Stimulated activated memory B cell treated with anti-CD40 and anti-IgM and Interleukin-4, amounts not matched to agents 10 μg/mL and 1 μg/mL and 100 μg/mL, for 72 hours (primary cell): Measurements from ENCODE around the gene NBEAL2.

Source experiments
- ATAC-seq: fragments of 150-1000 bp; cut with Tn5 transposase; 2 replicates; pipeline ENCODE4 v1.10.0; 2021
- H3K27ac Mint-ChIP-seq: one replicate; pipeline ENCODE4 v1.8.0; 2022; ENCODE audit warnings: mild to moderate bottlenecking, mixed read lengths
- H3K27me3 Mint-ChIP-seq: one replicate; pipeline ENCODE4 v1.8.0; 2022; ENCODE audit warnings: mixed read lengths
- H3K36me3 Mint-ChIP-seq: one replicate; pipeline ENCODE4 v1.8.0; 2022; ENCODE audit warnings: mixed read lengths
- H3K4me1 Mint-ChIP-seq: one replicate; pipeline ENCODE4 v1.8.0; 2022; ENCODE audit warnings: mixed read lengths
- H3K4me3 Mint-ChIP-seq: one replicate; pipeline ENCODE4 v1.8.0; 2022; ENCODE audit warnings: mild to moderate bottlenecking, moderate library complexity, mixed read lengths
- H3K9me3 Mint-ChIP-seq: one replicate; pipeline ENCODE4 v1.8.0; 2022; ENCODE audit warnings: mixed read lengths

The NBEAL2 gene, protein sequence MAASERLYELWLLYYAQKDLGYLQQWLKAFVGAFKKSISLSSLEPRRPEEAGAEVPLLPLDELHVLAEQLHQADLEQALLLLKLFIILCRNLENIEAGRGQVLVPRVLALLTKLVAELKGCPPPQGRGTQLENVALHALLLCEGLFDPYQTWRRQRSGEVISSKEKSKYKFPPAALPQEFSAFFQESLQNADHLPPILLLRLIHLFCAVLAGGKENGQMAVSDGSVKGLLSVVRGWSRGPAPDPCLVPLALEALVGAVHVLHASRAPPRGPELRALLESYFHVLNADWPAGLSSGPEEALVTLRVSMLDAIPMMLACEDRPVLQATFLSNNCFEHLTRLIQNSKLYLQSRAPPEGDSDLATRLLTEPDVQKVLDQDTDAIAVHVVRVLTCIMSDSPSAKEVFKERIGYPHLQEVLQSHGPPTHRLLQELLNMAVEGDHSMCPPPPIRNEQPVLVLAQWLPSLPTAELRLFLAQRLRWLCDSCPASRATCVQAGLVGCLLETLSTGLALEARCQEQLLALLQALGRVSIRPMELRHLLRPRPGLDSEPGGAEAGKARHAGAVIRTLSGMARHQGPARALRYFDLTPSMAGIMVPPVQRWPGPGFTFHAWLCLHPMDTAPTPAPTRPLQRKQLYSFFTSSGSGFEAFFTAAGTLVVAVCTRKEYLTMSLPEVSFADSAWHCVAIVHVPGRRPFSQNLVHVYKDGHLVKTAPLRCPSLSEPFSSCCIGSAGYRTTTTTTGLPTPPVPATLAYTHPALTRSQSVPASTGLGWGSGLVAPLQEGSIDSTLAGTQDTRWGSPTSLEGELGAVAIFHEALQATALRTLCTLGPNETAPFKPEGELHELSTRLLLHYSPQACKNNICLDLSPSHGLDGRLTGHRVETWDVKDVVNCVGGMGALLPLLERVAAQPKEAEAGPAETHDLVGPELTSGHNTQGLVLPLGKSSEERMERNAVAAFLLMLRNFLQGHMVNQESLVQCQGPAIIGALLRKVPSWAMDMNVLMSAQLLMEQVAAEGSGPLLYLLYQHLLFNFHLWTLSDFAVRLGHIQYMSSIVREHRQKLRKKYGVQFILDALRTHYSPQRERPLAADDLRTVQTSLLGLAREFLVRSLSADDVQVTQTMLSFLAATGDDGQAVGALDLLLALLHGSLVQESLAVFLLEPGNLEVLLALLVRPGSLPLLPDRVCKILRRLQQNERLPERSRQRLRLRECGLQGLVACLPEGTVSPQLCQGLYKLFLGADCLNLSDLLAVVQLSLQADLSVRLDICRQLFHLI (N-terminal part only)

DNA sequence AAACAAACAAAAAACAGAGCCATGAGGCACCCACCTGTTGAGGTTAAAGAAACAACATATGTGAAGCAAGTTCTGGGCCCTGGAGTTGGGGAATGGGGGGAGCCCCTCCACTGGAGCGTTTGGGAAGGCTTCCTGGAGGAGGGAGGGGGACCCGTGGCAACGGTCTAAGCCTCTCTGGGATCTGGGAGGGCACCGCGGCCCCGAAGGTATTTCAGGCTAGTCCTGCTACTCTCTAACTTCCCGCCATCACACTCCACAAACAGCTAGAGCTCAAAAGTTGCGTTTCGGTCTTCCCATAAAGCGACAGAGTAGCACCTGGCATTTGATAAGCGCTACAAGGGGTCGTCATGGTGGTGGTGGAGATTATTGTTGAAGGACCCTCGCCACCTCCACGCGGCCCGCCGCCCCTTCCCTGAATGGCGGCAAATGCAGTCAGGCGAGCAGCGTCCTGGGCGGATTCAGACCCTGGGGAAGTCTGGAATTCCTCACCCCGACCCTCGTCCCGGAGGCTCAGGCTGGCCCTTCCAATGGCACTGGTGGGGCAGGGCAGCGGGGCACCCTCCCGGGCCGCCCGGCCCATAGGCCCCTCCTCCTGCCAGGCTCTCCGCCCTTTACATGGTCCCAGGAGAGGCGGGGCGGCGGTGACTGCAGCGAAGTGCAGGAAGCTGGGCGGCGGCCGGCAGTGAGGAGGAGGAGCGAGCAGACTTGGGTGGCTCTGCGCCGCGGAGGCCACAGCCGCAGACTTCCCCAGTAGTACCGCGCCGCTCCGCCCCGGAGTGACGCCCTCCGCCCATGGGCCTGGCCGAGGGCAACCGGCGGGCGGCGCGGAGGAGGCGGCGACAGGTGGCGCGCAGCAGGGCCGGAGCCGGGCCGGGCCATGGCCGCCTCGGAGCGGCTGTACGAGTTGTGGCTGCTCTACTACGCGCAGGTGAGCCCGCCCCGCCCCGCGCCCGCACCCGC is at the start of gene NBEAL2:
TSS of gene NBEAL2 (plus strand) at position 682 of the 960 bp plus-strand sequence. CDS start at position 878, 196 bp downstream.
- Mint-ChIP-seq H3K36me3 (peaks cover 10% of the 10 kb centered on the region), H3K27me3 (no peaks in the 10 kb centered on the region), H3K9me3 (no peaks in the 10 kb centered on the region), H3K4me1 (peaks cover 64% of the 10 kb centered on the region), H3K27ac (peak within 1 kb of the TSS; percentile 98), H3K4me3 (peak within 1 kb of the TSS; percentile 89)
- ATAC-seq, result peak; percentile 90

DNA sequence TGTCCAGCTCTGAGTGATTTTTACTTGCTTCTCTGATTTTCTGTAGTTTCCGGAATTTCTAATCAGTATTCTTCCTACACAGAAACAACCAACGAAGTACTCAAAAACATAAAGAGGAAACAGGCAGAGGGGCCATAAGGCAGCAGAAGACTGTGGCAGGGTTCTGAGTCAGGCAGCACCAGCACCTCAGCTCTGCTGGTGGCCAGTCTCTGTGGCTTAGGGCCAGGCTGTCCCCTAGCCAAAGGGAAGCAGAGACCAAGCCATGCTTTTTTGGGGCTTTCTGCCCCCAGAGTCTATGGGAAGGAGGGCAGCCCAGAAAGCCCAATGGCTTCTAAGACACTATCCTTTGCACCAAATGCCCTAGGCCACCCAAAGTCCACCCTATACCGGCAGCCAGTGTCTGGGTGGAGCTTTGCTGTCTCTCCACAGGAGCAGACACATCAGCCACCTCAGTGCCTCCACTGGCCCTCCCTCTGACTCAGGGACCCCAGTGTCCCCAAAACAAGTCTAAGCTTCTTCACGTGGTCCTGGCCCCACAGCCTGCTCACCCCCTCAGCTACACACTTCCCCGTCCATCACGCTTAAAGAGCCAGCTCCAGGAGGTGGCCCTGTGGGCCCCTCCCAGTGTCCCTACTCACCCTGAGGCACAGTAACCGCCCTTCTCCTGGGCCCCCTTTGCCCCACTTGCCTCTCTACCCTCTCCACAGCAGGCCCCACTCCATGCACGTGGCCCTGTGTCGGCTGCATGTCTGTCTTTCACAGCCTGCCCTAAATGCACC is 49.1 kb upstream of the NBEAL2 start:
- peaks cover 34% of the 10 kb centered on the region for H3K36me3 Mint-ChIP-seq
- ATAC-seq, result no peak
- peak overlapping the region; percentile 7 for H3K4me3 Mint-ChIP-seq
- no peaks in the 10 kb centered on the region for H3K27me3 Mint-ChIP-seq
- peaks cover 98% of the 10 kb centered on the region for H3K4me1 Mint-ChIP-seq
- H3K27ac Mint-ChIP-seq, result peak overlapping the region; percentile 86
- H3K9me3 Mint-ChIP-seq, result peaks cover 7% of the 10 kb centered on the region

DNA sequence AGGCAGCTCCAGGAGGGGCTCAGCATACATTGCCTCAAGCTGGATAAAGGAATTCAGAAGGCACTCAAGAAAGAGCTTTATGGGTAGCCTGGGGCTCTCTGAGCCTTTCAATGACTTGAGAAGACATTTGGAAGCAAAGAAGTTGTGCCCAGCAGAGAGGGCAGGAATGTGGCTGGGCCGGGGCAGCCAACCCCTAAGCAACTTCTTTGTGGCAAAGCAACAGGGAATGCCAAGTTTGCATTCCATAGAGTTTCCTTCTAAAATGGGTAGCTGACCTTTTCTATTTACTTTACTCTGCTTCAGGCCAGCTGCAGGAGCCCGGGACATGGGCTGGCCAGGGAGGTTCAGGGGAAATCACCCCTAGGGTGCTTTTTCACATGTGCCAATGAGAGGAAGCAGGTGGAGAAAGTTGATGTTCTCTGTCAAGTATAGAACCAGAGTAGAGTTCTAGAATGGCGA is 48.5 kb upstream of the NBEAL2 start:
- Mint-ChIP-seq H3K4me1 (peaks cover 98% of the 10 kb centered on the region), H3K4me3 (peak overlapping the region; percentile 7), H3K9me3 (peaks cover 7% of the 10 kb centered on the region), H3K27ac (peak overlapping the region; percentile 86), H3K27me3 (no peaks in the 10 kb centered on the region), H3K36me3 (peaks cover 34% of the 10 kb centered on the region)
- ATAC-seq, result no peak

DNA sequence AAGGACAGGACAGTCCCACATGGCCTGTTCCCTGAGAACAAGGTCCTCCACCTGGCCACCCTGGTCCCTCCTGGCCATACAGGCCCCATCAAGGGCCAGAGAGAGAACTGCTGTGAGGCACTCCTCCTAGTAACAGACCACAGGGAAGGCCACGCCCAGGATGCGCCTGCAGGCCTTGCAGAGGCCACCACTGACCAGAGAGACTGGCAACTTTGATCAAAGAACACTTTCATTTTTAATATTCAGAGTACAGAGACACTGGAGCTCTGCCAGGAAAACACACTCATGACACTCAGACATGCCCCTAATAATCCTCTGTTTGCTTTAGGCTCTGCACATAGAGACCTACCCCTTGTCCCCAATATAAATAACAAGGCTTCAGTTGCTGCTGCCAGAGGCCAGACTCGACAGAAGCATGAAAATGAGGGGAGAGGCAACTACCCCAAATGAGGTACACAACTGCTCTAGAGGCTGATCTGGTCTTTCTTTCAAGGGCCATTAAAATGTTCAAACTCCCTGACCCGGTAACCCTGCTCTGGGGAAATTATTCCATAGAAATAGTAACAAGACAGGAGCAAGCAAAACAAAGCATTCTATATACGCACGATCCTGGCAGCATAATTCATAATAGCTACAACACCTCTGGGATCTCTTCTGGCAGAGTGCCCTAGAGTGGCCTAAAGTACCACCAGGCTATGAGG is 47.7 kb upstream of the NBEAL2 start:
- H3K27ac Mint-ChIP-seq, result peak overlapping the region; percentile 86
- H3K4me3 Mint-ChIP-seq, result peak overlapping the region; percentile 47
- H3K4me1 Mint-ChIP-seq, result peaks cover 98% of the 10 kb centered on the region
- H3K36me3 Mint-ChIP-seq, result peaks cover 40% of the 10 kb centered on the region
- H3K9me3 Mint-ChIP-seq, result peaks cover 7% of the 10 kb centered on the region
- H3K27me3 Mint-ChIP-seq, result no peaks in the 10 kb centered on the region
- ATAC-seq, result no peak

DNA sequence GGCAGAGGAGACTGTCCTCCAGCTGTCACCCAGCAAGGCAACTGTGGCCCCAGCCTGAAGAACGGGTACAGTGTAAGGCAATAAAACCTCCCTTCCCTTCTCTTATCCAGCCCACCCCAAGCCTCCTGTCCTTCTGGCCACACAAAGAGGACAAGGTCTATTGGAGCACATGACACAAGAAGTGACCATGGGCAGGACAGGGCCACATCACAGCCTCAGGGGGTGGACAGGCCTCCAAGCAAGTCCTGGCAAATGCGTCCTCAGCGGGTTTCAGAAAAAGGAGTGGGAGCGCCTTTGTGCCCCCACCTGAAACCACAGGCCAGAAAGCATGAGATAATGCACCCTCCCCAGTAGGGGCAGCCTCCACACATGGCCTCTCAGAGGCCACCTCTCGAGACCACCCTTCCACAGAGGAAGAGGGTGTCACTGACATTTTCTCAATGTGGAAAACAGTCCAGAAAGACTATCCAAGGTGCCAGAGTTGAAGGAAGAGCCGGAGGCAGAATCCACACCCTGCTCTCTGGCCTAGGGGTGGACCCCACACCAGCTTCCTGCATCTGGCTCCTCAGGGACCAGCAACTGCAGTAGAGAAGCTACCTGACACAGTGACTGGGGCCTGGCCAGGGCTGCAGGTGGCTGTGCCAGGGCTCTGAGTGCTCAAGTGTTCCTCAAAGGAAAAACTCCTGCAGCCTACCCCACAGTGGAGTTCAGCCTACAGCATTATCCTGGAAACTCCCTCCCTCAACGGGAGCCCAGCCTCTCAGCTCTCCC is 46.8 kb upstream of the NBEAL2 start:
- ATAC-seq, result no peak
- H3K27me3 Mint-ChIP-seq, result no peaks in the 10 kb centered on the region
- peaks cover 43% of the 10 kb centered on the region for H3K36me3 Mint-ChIP-seq
- H3K27ac Mint-ChIP-seq, result peak overlapping the region; percentile 86
- H3K4me1 Mint-ChIP-seq, result peaks cover 94% of the 10 kb centered on the region
- H3K4me3 Mint-ChIP-seq, result no peak overlapping the region
- peaks cover 7% of the 10 kb centered on the region for H3K9me3 Mint-ChIP-seq

DNA sequence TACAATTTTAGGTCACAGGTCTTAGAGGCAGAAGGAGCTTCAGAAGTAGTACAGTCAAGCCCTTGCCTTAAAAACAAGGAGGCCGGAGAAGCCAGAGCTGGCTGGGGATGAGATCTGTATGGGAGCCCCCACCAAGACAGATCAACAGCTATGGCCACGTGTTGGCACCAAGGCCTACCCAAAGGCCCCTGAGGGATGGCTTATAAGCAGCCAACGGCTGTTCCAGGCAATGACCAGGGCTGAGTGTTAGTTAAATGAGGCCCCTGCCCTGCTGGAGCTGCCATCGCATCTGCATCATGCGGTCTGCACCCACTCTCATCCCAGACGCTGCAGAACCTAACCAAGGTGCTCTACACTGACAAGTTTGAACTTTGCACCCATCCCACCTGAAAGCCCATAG is 46.2 kb upstream of the NBEAL2 start:
- Mint-ChIP-seq H3K27me3 (no peaks in the 10 kb centered on the region), H3K4me3 (no peak overlapping the region), H3K27ac (peak overlapping the region; percentile 86), H3K4me1 (peaks cover 95% of the 10 kb centered on the region), H3K9me3 (peaks cover 7% of the 10 kb centered on the region), H3K36me3 (peaks cover 46% of the 10 kb centered on the region)
- ATAC-seq, result no peak

DNA sequence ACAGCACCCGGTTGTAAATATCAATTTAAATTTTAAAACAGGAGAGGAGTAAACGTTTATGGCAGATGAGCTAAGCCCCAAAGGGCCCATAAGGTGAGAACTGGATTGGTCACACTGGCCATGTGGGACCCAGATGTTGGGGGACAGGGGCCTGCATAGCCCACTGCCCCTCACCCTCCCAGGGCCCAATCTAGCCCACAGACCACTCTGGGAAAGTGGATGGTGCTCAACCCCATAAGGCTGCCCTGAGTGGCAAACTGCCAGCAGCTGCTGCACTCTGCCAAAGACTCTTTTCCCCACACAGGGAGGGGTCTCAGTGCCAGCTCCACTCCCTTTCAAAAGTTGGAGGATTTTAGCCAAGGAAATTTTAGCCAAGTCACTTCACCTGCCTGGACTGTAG is 45.4 kb upstream of the NBEAL2 start:
- no peak overlapping the region for H3K4me3 Mint-ChIP-seq
- peaks cover 94% of the 10 kb centered on the region for H3K4me1 Mint-ChIP-seq
- H3K27ac Mint-ChIP-seq, result peak overlapping the region; percentile 86
- peaks cover 2% of the 10 kb centered on the region for H3K9me3 Mint-ChIP-seq
- H3K27me3 Mint-ChIP-seq, result no peaks in the 10 kb centered on the region
- no peak for ATAC-seq
- H3K36me3 Mint-ChIP-seq, result peaks cover 44% of the 10 kb centered on the region

DNA sequence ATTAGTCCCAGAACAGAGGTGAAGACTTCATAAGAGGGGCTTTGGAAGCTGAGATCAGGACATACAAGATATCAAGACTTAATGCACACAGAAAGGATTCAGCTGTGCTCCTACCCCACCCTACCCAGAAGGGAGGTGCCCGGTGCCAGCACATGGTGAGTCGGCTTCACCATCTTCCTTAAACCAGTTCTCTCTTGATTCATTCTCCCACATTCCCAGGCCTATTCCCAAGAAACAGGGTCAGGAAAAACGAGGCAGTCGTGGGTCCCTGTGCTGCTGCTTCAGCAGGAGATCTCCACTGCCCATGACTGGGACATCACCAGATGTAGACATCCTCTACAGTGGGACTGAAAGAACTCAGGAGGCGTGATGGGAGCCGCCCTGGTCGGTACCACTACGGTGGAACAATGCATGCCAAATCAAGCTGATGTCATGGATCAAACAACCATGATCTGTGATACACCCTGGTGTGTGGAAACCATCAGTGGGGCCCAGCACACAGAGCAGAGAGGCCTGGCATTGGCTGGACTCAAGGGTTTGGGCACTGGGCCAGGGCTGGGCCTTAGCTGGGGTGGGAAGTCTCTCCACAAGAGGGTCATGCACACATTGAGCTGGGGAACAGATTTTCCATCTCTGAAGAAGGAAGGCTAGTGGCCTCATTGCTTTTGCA is 44.8 kb upstream of the NBEAL2 start:
- H3K36me3 Mint-ChIP-seq, result peaks cover 44% of the 10 kb centered on the region

DNA sequence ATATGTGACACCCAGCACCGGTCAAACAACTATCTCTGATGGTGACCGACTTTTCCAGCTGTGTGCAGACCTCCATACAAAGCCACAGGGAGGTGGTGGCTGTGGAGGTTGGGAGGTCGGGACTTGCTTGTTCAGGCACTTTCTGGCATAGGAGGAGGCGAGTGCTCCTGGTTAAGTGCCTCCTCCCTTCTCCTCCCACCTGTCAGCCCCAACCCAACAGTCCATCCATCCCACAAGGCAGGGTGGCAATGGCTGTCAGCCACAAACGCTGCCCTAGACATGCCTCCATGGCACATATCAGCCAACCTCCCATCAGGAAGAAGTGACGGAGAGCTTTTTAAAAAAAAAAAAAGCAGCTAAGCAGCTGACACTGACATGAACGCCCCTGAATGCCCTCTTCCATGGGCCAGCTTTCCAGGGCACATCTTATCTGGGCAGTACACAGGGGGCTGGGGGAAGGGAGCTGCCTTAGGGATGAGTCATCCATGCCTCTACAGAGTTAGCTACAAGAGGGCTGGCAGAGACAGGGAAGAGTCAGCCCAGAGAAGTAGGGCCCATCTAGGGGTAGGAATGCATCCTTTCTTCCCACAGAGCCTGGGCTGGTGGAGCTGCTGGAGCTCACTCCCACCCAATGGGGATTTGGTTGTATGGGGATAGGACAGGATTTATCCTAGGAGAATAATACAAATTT is 44.2 kb upstream of the NBEAL2 start:
- Mint-ChIP-seq H3K9me3 (no peaks in the 10 kb centered on the region), H3K27me3 (no peaks in the 10 kb centered on the region), H3K36me3 (peaks cover 48% of the 10 kb centered on the region), H3K27ac (peak overlapping the region; percentile 86), H3K4me1 (peaks cover 94% of the 10 kb centered on the region), H3K4me3 (no peak overlapping the region)
- ATAC-seq, result no peak

More for the DNA sequence above, 44.8 kb upstream of the NBEAL2 start:
- no peak for ATAC-seq
- peak overlapping the region; percentile 86 for H3K27ac Mint-ChIP-seq
- no peak overlapping the region for H3K4me3 Mint-ChIP-seq
- no peaks in the 10 kb centered on the region for H3K9me3 Mint-ChIP-seq
- peaks cover 94% of the 10 kb centered on the region for H3K4me1 Mint-ChIP-seq
- H3K27me3 Mint-ChIP-seq, result no peaks in the 10 kb centered on the region

DNA sequence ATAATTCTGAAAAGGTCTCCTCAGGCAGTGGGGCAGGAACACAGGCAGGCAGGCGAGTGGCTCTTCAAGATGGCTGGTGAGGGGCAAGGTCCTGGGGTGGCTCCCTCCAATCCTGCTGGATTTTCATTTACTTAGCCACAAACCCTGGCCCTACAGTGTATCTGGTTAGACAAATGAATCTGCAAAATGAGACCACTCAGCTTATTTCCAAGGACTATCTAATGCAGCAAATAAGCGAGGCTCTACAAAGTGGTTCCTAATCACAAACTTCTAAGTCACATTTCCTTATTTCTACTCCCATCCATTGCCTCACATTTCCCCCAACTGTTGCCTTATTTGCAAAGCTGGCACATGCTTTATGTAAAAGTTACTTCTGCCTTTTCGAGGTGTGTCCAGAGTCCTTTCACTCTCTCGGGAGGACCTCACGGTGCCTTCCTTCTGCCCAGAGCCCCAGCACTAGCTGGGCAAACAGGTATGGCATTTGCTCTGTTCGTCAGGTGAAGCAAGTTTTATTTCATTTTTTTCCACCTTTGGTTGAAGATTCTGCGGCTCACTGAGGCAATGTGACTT is 43.4 kb upstream of the NBEAL2 start:
- H3K4me1 Mint-ChIP-seq, result peaks cover 93% of the 10 kb centered on the region
- H3K27ac Mint-ChIP-seq, result peak overlapping the region; percentile 86
- H3K9me3 Mint-ChIP-seq, result no peaks in the 10 kb centered on the region
- H3K36me3 Mint-ChIP-seq, result peaks cover 49% of the 10 kb centered on the region
- no peaks in the 10 kb centered on the region for H3K27me3 Mint-ChIP-seq
- ATAC-seq, result no peak
- H3K4me3 Mint-ChIP-seq, result no peak overlapping the region

DNA sequence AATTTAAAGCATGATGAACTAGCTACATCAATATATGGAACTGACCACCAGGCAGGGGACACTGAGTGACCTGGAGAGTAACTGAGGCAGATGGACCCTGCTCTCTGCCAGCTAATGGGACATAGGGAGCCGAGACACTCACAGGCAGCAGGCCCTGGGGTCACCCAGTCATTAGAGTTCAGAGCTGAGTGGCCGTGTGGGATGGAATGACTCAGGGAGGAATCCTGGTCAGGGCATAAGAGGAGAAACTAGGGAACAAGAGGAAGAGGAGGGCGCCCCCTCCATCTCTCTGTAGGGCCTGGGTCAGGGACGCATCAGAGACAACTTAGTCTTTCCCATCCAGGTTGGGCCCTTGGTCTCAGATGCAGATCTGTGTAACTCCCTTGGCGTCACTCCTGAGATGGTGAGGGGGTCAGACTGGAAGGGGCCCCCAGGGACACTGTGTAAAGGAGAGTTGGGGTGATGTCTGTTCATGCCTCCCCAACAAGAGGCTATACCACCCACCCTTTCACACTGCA is 42.7 kb upstream of the NBEAL2 start:
- Mint-ChIP-seq H3K36me3 (peaks cover 49% of the 10 kb centered on the region), H3K4me3 (no peak overlapping the region), H3K4me1 (peaks cover 87% of the 10 kb centered on the region), H3K27me3 (no peaks in the 10 kb centered on the region), H3K9me3 (no peaks in the 10 kb centered on the region), H3K27ac (peak overlapping the region; percentile 86)
- ATAC-seq, result no peak
